KMS-11 (cell line): Measurements from ENCODE around the gene TSPAN18.

Experiments
- H2AFZ ChIP-seq: fragments of 200-600 bp; sonication (generic); 2 replicates; pipeline ENCODE4 v1.6.1; 2016; ENCODE audit warnings: antibody characterized with exemption, mixed run types, low read depth
- H3K27ac ChIP-seq: fragments of 200-600 bp; sonication (generic); 2 replicates; pipeline ENCODE4 v1.6.1; 2016; ENCODE audit warnings: mild to moderate bottlenecking, mixed run types
- H3K27me3 ChIP-seq: fragments of 200-600 bp; sonication (generic); 2 replicates; pipeline ENCODE4 v1.6.1; 2017; ENCODE audit warnings: mild to moderate bottlenecking, low read depth, mixed run types, moderate library complexity; ENCODE audit not compliant: insufficient read depth
- H3K36me3 ChIP-seq: fragments of 200-600 bp; sonication (generic); 2 replicates; pipeline ENCODE4 v1.6.1; 2017; ENCODE audit warnings: mild to moderate bottlenecking, mixed run types; ENCODE audit not compliant: insufficient read depth
- H3K4me1 ChIP-seq: fragments of 200-600 bp; sonication (generic); 2 replicates; pipeline ENCODE4 v1.6.1; 2016; ENCODE audit warnings: mild to moderate bottlenecking, low read depth, mixed run types; ENCODE audit not compliant: poor library complexity, severe bottlenecking
- H3K4me2 ChIP-seq: fragments of 200-600 bp; sonication (generic); 2 replicates; pipeline ENCODE4 v1.7.0; 2016; ENCODE audit warnings: mild to moderate bottlenecking, mixed run types
- H3K4me3 ChIP-seq: fragments of 200-600 bp; sonication (generic); IDR thresholded peaks from 2 replicates; pipeline ENCODE4 v1.6.1; 2017; ENCODE audit warnings: low read depth, low read length, mixed read lengths; ENCODE audit not compliant: insufficient read depth
- H3K79me2 ChIP-seq: fragments of 200-600 bp; sonication (generic); 2 replicates; pipeline ENCODE4 v1.6.1; 2016; ENCODE audit warnings: low read depth, mixed run types; ENCODE audit not compliant: insufficient read depth
- H3K9ac ChIP-seq: fragments of 200-600 bp; sonication (generic); 2 replicates; pipeline ENCODE4 v1.6.1; 2016; ENCODE audit warnings: mild to moderate bottlenecking, mixed run types
- H4K20me1 ChIP-seq: fragments of 200-600 bp; sonication (generic); 2 replicates; pipeline ENCODE4 v1.6.1; 2016; ENCODE audit warnings: mild to moderate bottlenecking, mixed run types; ENCODE audit not compliant: insufficient read depth
- TF ChIP-seq, protein P1 (sequence below): fragments of 200-600 bp; sonication (generic); conservative IDR thresholded peaks from 2 replicates; pipeline ENCODE4 v1.6.1; 2017; ENCODE audit warnings: low read depth, mild to moderate bottlenecking, antibody characterized with exemption, low read length, moderate library complexity, mixed read lengths

TSPAN18 gene

DNA sequence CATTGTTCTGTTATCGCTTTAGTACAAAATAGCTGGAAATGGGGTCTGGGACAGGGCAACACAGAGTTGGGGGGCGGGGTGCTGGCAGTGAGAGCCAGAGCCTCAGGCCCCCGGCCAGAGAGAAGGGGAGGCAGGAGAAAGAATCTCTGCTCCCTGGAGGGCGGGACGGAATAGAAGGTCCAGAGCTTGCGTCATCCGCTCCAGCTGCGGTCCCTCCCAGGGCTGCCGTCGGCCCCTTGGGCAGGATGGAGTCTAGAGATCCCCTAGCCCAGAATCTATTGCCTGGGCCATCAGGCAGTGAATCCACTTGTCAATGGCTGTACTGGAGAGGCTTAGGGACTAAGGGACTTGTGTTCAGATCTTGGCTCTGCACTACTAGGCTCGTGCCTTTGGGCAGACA is 218.9 kb downstream of the TSPAN18 start:
- H3K9ac ChIP-seq = no peak overlapping the region
- no peaks in the 10 kb centered on the region for H4K20me1 ChIP-seq
- H3K79me2 ChIP-seq = no peaks in the 10 kb centered on the region
- H3K36me3 ChIP-seq = no peaks in the 10 kb centered on the region
- H3K4me3 ChIP-seq = no peak overlapping the region
- no peak overlapping the region for H3K4me2 ChIP-seq
- H3K27me3 ChIP-seq = no peaks in the 10 kb centered on the region; the same call in 1 of the 2 replicates
- H2AFZ ChIP-seq = no peak overlapping the region
- H3K27ac ChIP-seq = no peak overlapping the region
- no peaks in the 10 kb centered on the region for H3K4me1 ChIP-seq
- TF ChIP-seq, protein P1, sequence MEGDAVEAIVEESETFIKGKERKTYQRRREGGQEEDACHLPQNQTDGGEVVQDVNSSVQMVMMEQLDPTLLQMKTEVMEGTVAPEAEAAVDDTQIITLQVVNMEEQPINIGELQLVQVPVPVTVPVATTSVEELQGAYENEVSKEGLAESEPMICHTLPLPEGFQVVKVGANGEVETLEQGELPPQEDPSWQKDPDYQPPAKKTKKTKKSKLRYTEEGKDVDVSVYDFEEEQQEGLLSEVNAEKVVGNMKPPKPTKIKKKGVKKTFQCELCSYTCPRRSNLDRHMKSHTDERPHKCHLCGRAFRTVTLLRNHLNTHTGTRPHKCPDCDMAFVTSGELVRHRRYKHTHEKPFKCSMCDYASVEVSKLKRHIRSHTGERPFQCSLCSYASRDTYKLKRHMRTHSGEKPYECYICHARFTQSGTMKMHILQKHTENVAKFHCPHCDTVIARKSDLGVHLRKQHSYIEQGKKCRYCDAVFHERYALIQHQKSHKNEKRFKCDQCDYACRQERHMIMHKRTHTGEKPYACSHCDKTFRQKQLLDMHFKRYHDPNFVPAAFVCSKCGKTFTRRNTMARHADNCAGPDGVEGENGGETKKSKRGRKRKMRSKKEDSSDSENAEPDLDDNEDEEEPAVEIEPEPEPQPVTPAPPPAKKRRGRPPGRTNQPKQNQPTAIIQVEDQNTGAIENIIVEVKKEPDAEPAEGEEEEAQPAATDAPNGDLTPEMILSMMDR = no peak

DNA sequence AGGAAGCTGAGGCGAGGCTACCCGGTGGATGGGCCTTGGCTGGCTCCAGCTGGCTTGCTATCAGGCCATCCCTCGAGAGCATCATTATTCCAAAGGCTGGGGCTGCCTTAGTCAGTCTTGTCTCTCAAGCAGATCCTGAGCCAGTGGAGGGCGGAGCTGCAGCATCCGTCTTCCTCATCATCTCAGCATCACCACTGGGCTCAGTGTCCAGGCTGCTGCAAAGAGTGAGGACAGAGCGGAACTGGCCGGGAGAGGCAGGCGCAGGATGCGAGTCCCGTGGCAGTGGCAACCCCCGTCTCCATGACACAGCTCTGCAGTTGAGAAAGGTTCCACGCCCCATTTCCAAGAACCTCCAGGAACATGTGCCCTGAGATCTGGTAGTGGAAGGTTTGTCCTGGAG is 219.5 kb downstream of the TSPAN18 start:
- no peak overlapping the region for H2AFZ ChIP-seq
- H4K20me1 ChIP-seq = no peaks in the 10 kb centered on the region
- no peak overlapping the region for H3K9ac ChIP-seq
- no peaks in the 10 kb centered on the region for H3K36me3 ChIP-seq
- H3K27me3 ChIP-seq = no peaks in the 10 kb centered on the region; the same call in 1 of the 2 replicates
- no peaks in the 10 kb centered on the region for H3K79me2 ChIP-seq
- H3K4me3 ChIP-seq = no peak overlapping the region
- H3K4me1 ChIP-seq = no peaks in the 10 kb centered on the region
- TF ChIP-seq, protein P1 = no peak
- no peak overlapping the region for H3K4me2 ChIP-seq
- no peak overlapping the region for H3K27ac ChIP-seq

DNA sequence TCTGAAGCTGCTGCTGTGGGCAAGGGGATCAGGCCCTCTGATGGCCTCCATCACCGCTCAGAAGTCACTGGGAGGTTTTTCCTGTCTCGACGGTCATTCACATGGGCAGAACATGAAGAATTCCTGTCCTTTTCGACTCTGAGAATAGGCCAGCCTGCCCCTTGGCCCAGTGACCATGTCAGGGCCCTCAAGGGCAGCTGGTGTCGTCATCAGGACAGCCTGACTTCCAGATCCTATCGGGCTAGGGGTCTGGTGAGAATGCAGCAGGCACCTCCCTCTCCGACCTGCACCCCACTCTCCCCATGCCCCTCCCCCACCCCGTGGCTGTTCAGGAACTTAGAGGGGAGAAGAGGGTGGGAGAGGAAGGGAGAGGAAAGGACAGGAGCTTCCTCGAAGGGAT is 220.4 kb downstream of the TSPAN18 start:
- H3K79me2 ChIP-seq = no peaks in the 10 kb centered on the region
- H3K27me3 ChIP-seq = no peaks in the 10 kb centered on the region; the same call in 1 of the 2 replicates
- H3K4me2 ChIP-seq = no peak overlapping the region
- no peaks in the 10 kb centered on the region for H3K36me3 ChIP-seq
- H3K4me1 ChIP-seq = no peaks in the 10 kb centered on the region
- no peak overlapping the region for H2AFZ ChIP-seq
- H3K4me3 ChIP-seq = no peak overlapping the region
- no peaks in the 10 kb centered on the region for H4K20me1 ChIP-seq
- H3K9ac ChIP-seq = no peak overlapping the region
- TF ChIP-seq, protein P1 = no peak
- H3K27ac ChIP-seq = no peak overlapping the region

DNA sequence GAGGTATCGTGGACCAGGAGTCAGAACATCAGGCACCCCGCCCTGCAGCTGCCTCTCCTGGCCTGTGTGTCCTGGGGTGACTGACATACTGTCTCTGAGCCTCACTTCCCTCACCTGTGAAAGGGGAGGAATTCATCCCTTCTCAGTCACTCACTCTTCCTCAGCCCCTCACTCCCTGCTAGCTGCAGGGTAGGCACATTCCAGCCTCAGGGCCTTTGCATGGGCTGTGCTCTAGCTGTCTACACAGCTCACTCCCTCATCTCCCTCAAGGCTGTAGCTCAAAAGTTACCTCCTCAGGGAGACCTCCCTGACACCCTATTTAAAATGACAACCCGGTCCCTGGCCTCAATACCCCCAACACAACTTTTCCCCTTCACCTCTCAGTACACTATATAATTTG is 221.4 kb downstream of the TSPAN18 start:
- H3K79me2 ChIP-seq = no peaks in the 10 kb centered on the region
- no peak overlapping the region for H3K4me3 ChIP-seq
- H3K27me3 ChIP-seq = no peaks in the 10 kb centered on the region; the same call in 1 of the 2 replicates
- no peaks in the 10 kb centered on the region for H3K4me1 ChIP-seq
- no peak overlapping the region for H3K27ac ChIP-seq
- H3K4me2 ChIP-seq = no peak overlapping the region
- no peak overlapping the region for H3K9ac ChIP-seq
- TF ChIP-seq, protein P1 = no peak
- no peaks in the 10 kb centered on the region for H3K36me3 ChIP-seq
- H4K20me1 ChIP-seq = no peaks in the 10 kb centered on the region
- no peak overlapping the region for H2AFZ ChIP-seq
